Right atrium auricular region (tissue), 2 donors: ENCODE measurements around the gene GRIN2A. TPM values are rescaled to one million over a fixed set of nuclear protein-coding genes. Genes with fewer than 3 reads are reported as not detected.

Experiments
- DNase-seq: peaks from one replicate; pipeline ENCODE4 v3.0.0-alpha.2; 2019; ENCODE audit warnings: low spot score
- H3K27ac ChIP-seq, 2 donors: fragments of 200-600 bp; sonication (generic); 1 replicate in 1 of 2; 2 replicates in 1 of 2; pipeline ENCODE4 v1.5.1; 2016 to 2019
- H3K27me3 ChIP-seq, 2 donors: fragments of 200-600 bp; sonication (generic); one replicate each; pipeline versions ENCODE4 v1.5.1 to v1.6.0; 2017 to 2019
- H3K36me3 ChIP-seq: fragments of 200-600 bp; sonication (generic); one replicate; pipeline ENCODE4 v1.5.1; 2016
- H3K4me1 ChIP-seq, 2 donors: fragments of 200-600 bp; sonication (generic); one replicate each; pipeline versions ENCODE4 v1.5.1 to v1.6.0; 2017 to 2019
- H3K4me3 ChIP-seq, 2 donors: fragments of 200-600 bp; sonication (generic); 1 replicate in 1 of 2; 2 replicates in 1 of 2; pipeline ENCODE4 v1.5.1; 2017 to 2019; ENCODE audit warnings: mild to moderate bottlenecking in 1 of 2, moderate library complexity in 1 of 2
- H3K9me3 ChIP-seq, 2 donors: fragments of 200-600 bp; sonication (generic); one replicate each; pipeline ENCODE4 v1.5.1; 2019
- total RNA-seq, 2 donors: library from RNA; depleted of rRNA; stranded (reverse); fragments of >200 nt; gene quantifications; one replicate each; pipeline ENCODE4 v1.1.0, GENCODE V29; 2016
- TF ChIP-seq, protein P1 (sequence below), 2 donors: fragments of 200-600 bp; sonication (generic); IDR thresholded peaks; one replicate each; pipeline ENCODE4 v1.5.1; 2019; ENCODE audit warnings: antibody characterized with exemption in 2 of 2

Gene GRIN2A
- total RNA-seq, 2 donors from 2014 or later: 3.8 to 7.4 TPM

DNA sequence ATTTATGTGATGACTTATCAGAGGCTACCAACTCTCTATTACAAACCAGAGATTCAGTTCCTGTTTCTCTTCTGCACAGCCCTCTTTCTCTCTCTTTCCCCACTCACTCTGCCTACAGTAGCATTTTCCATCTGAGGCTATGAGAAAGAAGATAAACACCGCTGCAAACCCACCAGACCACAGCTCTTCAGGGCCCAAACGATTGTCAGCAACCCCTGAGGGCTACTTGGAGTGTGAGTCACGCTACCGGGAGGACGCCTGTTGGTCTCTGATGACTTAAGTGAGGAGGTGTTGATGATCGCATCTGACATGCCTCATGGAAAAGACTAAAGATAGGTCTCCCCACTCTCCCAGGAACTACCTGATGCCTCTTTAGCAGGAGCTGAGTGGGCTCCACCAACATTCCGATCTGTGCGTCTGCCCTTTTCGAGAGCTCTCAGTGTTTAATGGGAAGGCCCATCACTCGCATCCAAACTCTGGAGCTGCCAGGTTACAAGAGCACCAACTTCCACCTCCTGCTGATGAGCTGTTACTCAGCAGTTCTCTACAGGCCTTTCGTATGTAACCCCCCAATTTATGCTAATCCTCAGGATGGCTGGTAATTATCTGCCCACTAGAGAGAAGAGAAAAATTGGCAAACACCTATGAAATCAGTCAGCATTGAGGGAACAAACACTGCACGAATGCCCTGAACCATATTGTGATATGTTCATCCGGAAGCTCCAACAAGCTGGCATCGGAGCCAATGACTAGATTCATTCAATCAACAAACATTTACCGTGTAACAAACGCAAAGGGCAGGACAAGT, 9.2 kb downstream of the GRIN2A start:
- TF ChIP-seq, protein P1, sequence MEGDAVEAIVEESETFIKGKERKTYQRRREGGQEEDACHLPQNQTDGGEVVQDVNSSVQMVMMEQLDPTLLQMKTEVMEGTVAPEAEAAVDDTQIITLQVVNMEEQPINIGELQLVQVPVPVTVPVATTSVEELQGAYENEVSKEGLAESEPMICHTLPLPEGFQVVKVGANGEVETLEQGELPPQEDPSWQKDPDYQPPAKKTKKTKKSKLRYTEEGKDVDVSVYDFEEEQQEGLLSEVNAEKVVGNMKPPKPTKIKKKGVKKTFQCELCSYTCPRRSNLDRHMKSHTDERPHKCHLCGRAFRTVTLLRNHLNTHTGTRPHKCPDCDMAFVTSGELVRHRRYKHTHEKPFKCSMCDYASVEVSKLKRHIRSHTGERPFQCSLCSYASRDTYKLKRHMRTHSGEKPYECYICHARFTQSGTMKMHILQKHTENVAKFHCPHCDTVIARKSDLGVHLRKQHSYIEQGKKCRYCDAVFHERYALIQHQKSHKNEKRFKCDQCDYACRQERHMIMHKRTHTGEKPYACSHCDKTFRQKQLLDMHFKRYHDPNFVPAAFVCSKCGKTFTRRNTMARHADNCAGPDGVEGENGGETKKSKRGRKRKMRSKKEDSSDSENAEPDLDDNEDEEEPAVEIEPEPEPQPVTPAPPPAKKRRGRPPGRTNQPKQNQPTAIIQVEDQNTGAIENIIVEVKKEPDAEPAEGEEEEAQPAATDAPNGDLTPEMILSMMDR (IDR thresholded peaks at IDR 0.05): no peak
- H3K4me1 ChIP-seq: no peaks in the 10 kb centered on the region
- H3K27ac ChIP-seq: no peak overlapping the region

DNA sequence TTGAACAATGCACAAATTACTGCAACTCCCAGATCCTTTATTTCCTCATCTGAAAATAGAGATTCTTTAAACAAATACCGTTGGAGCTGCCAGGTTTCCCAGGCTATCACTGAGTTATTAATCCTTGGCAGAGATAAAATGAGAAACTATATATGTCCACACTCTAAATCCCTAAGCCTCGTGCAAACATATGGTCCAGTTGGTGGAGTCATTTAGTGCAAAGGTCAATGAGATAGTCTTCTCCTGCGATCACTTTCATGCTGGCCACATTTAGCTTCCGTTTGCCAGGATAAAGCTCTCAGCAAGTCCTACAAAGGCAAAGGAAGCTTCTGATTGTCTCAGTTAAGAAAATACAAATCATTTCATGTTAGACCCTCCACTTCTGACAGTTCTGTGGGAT, 11.0 kb downstream of the GRIN2A start:
- TF ChIP-seq, protein P1 (IDR thresholded peaks at IDR 0.05): no peak
- no peaks in the 10 kb centered on the region for H3K4me1 ChIP-seq

More for the DNA sequence above, 9.2 kb downstream of the GRIN2A start:
- no peak for DNase-seq
- H3K4me3 ChIP-seq: no peak overlapping the region
- no peaks in the 10 kb centered on the region for H3K9me3 ChIP-seq
- no peaks in the 10 kb centered on the region for H3K36me3 ChIP-seq
- no peaks in the 10 kb centered on the region for H3K27me3 ChIP-seq

DNA sequence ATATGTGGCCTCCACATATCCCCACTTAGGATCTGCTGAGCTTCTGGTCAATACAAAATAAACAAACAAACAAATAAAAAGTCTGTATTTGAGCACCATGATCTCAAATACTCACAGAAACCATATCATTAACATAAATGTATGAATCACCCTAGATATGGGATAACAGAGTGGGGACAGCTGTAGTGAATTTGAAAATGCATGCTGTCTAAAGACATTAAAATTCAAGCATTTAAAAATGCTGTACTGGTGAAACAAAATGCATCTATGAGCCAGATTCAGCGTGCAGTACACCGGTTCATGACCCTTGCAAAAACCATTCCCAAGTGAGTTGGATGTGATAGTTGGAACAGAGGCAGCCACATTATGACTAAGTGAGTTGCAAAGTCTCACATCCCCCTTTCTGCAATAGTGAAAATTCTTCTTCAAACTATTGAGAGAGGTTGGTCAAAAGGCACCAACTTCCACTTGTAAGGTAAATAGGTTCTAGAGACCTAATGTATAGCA, 12.3 kb downstream of the GRIN2A start:
- no peak overlapping the region for H3K4me3 ChIP-seq
- no peaks in the 10 kb centered on the region for H3K27me3 ChIP-seq

More for the DNA sequence above, 11.0 kb downstream of the GRIN2A start:
- Histone ChIP-seq H3K4me3 (no peak overlapping the region), H3K36me3 (no peaks in the 10 kb centered on the region), H3K9me3 (no peaks in the 10 kb centered on the region), H3K27ac (no peak overlapping the region), H3K27me3 (no peaks in the 10 kb centered on the region)
- DNase-seq: no peak

DNA sequence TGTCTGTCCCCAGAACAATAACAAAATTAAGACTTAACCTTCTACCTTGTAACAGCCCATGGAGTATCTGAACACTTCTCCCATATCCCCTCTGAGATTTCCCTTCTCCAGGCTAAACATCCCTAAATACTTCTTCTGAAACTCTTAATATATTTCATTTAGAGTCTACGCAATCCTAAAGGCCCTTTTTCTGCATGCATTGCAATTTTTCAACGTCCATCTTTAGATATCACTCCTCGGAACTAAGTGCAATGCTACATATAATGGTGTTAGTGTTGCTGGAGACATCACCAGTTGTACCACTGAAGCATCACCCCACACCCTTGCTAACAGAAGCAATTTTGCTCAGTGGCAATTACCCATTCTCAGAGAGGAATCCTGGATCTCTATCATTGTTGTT, 13.2 kb downstream of the GRIN2A start:
- TF ChIP-seq, protein P1 (IDR thresholded peaks at IDR 0.05): no peak
- H3K36me3 ChIP-seq: no peaks in the 10 kb centered on the region
- H3K27me3 ChIP-seq: no peaks in the 10 kb centered on the region
- H3K9me3 ChIP-seq: no peaks in the 10 kb centered on the region
- no peaks in the 10 kb centered on the region for H3K4me1 ChIP-seq
- no peak overlapping the region for H3K27ac ChIP-seq
- DNase-seq: no peak
- no peak overlapping the region for H3K4me3 ChIP-seq

More for the DNA sequence above, 12.3 kb downstream of the GRIN2A start:
- DNase-seq: no peak
- Histone ChIP-seq H3K27ac (no peak overlapping the region), H3K9me3 (no peaks in the 10 kb centered on the region), H3K36me3 (no peaks in the 10 kb centered on the region), H3K4me1 (no peaks in the 10 kb centered on the region)
- TF ChIP-seq, protein P1 (IDR thresholded peaks at IDR 0.05): no peak

DNA sequence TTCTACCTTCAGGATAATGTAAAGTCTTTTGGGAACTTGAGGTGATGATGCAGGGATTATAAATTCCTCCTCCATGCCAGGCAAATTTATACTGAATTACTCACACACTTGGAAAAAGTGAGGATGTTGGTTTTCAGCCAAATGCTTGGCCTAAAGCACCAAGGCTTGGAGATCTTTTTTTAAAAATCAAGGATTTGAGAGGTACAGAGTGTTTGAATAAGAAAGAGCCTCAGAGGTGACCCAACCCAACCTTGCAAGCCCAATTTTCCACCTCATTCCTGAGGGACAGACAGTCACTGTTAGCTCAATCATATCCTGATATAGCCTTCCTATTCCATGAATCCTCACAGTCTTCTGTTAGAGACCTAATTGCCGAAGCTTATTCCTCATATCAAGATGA, 14.0 kb downstream of the GRIN2A start:
- TF ChIP-seq, protein P1 (IDR thresholded peaks at IDR 0.05): no peak
- Histone ChIP-seq H3K27me3 (no peaks in the 10 kb centered on the region), H3K9me3 (no peaks in the 10 kb centered on the region), H3K4me1 (no peaks in the 10 kb centered on the region), H3K4me3 (no peak overlapping the region), H3K27ac (no peak overlapping the region), H3K36me3 (no peaks in the 10 kb centered on the region)
- DNase-seq: no peak
